ENCODE measurements around the gene FAM20C.
"Not testable (repeated sequence)": the region's sequence is repeated elsewhere in the genome, so short reads cannot be mapped to it uniquely, and the experiment has no call there.

Gene FAM20C

GRCh38 chr7:173209-173918 lies 19.0 kb upstream of the FAM20C start:
- Histone ChIP-seq H3K36me3 (no peaks in the 10 kb centered on the region), H3K9ac (no peak overlapping the region), H3K4me3 (no peak overlapping the region), H3K27me3 (no peaks in the 10 kb centered on the region), H3K27ac (no peak overlapping the region), H3K4me1 (peaks cover 9% of the 10 kb centered on the region), H3K9me3 (no peaks in the 10 kb centered on the region), H4K20me1 (no peaks in the 10 kb centered on the region), H3K4me2 (no peak overlapping the region)
- TF ChIP-seq Cebpa-rat (IDR thresholded peaks at IDR 0.05): no peak

DNA sequence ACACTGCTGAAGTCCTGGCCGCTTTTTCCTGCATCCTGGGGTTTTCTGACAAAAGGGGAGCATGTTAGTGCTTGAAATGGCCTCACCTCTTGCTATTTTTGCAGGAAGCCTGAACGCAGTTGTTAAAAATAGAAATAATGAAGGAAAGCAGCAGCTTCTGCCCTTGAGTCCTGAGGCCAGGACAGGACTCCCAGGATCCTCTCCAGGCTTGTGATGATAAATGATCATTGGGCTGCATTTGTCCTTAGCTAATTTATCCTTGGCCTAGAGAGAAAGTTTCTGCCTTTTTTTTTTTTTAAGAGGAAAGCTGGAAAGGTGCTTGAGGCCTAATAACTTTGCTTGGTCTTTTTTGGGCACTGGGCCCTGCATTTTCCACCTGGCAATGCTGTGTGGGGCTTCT lies 17.7 kb upstream of the FAM20C start:
- Histone ChIP-seq H3K4me3 (no peak overlapping the region), H4K20me1 (no peaks in the 10 kb centered on the region)

GRCh38 chr7:175955-176354 lies 16.4 kb upstream of the FAM20C start:
- H4K20me1 ChIP-seq: no peaks in the 10 kb centered on the region
- H3K4me2 ChIP-seq: no peak overlapping the region
- no peak for TF ChIP-seq Cebpa-rat (IDR thresholded peaks at IDR 0.05)
- H3K9ac ChIP-seq: no peak overlapping the region
- H3K4me3 ChIP-seq: no peak overlapping the region
- H3K9me3 ChIP-seq: no peaks in the 10 kb centered on the region
- no peak overlapping the region for H3K27ac ChIP-seq
- no peaks in the 10 kb centered on the region for H3K36me3 ChIP-seq
- no peaks in the 10 kb centered on the region for H3K27me3 ChIP-seq
- peaks cover 31% of the 10 kb centered on the region for H3K4me1 ChIP-seq

More for the DNA sequence above, 17.7 kb upstream of the FAM20C start:
- H3K27me3 ChIP-seq: no peaks in the 10 kb centered on the region
- H3K4me1 ChIP-seq: peaks cover 19% of the 10 kb centered on the region
- no peak overlapping the region for H3K9ac ChIP-seq
- H3K9me3 ChIP-seq: no peaks in the 10 kb centered on the region
- H3K4me2 ChIP-seq: no peak overlapping the region
- TF ChIP-seq Cebpa-rat (IDR thresholded peaks at IDR 0.05): no peak
- H3K36me3 ChIP-seq: no peaks in the 10 kb centered on the region
- H3K27ac ChIP-seq: no peak overlapping the region

DNA sequence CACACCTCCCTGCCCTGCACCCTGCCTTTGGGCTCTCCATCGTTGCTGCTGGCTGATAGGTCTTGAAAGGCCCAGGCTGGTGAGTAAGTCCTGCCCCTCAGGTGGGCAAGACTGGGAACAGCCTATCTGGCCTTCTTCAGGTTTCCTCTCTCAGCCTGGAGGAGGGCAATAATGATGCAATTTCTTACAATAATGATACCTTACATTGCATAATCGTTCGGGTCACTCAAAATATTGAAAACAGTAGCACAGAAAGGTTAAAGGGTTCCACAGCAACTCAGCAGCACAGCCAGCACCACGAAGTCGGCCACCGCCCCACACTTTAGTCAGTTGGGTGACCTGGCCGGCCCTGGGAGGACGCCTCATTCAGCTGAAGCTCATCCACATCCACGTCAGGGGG lies 16.0 kb upstream of the FAM20C start:
- H3K4me1 ChIP-seq: peaks cover 36% of the 10 kb centered on the region
- no peaks in the 10 kb centered on the region for H4K20me1 ChIP-seq
- no peak overlapping the region for H3K27ac ChIP-seq
- no peak overlapping the region for H3K9ac ChIP-seq
- no peaks in the 10 kb centered on the region for H3K27me3 ChIP-seq
- H3K4me2 ChIP-seq: no peak overlapping the region
- TF ChIP-seq Cebpa-rat (IDR thresholded peaks at IDR 0.05): no peak
- H3K36me3 ChIP-seq: no peaks in the 10 kb centered on the region
- H3K9me3 ChIP-seq: no peaks in the 10 kb centered on the region
- no peak overlapping the region for H3K4me3 ChIP-seq

- Histone ChIP-seq H3K27ac (no peak overlapping the region), H3K9ac (no peak overlapping the region), H4K20me1 (no peaks in the 10 kb centered on the region), H3K4me3 (no peak overlapping the region), H3K9me3 (no peaks in the 10 kb centered on the region), H3K36me3 (no peaks in the 10 kb centered on the region), H3K27me3 (0 out of 2 replicates have a peak, but pooled peaks cover under 1% of the 10 kb centered on the region), H3K4me2 (no peak overlapping the region), H3K4me1 (peaks cover 41% of the 10 kb centered on the region)
- no peak for TF ChIP-seq Cebpa-rat (IDR thresholded peaks at IDR 0.05)
Observed at GRCh38 chr7:176786-177459, 15.4 kb upstream of the FAM20C start.

GRCh38 chr7:178444-178843 lies 13.9 kb upstream of the FAM20C start:
- Histone ChIP-seq H4K20me1 (no peaks in the 10 kb centered on the region), H3K27ac (no peak overlapping the region), H3K36me3 (no peaks in the 10 kb centered on the region), H3K4me1 (peaks cover 54% of the 10 kb centered on the region), H3K27me3 (peaks cover 9% of the 10 kb centered on the region; the same call in 1 of the 2 replicates), H3K9me3 (no peaks in the 10 kb centered on the region), H3K9ac (no peak overlapping the region), H3K4me2 (peak overlapping the region; percentile 82), H3K4me3 (no peak overlapping the region)
- TF ChIP-seq Cebpa-rat (IDR thresholded peaks at IDR 0.05): no peak

GRCh38 chr7:179209-179681 lies 13.1 kb upstream of the FAM20C start:
- Histone ChIP-seq H3K4me1 (peaks cover 54% of the 10 kb centered on the region), H3K9ac (0 out of 2 replicates have a peak overlapping the region, but pooled peaks have one; percentile 4), H4K20me1 (no peaks in the 10 kb centered on the region), H3K9me3 (no peaks in the 10 kb centered on the region), H3K27me3 (peaks cover 9% of the 10 kb centered on the region; the same call in 1 of the 2 replicates), H3K4me3 (0 out of 2 replicates have a peak overlapping the region, but pooled peaks have one; percentile 5), H3K36me3 (no peaks in the 10 kb centered on the region), H3K27ac (no peak overlapping the region; the same call in 1 of the 2 replicates), H3K4me2 (peak overlapping the region; percentile 82)
- TF ChIP-seq Cebpa-rat (IDR thresholded peaks at IDR 0.05): no peak

GRCh38 chr7:179948-180694 lies 12.2 kb upstream of the FAM20C start:
- Histone ChIP-seq H3K27me3 (peaks cover 9% of the 10 kb centered on the region; the same call in 1 of the 2 replicates), H4K20me1 (no peaks in the 10 kb centered on the region), H3K36me3 (no peaks in the 10 kb centered on the region), H3K27ac (no peak overlapping the region), H3K4me1 (peaks cover 57% of the 10 kb centered on the region), H3K4me3 (peak overlapping the region; percentile 7; the same call in 1 of the 2 replicates), H3K4me2 (peak overlapping the region; percentile 82), H3K9me3 (no peaks in the 10 kb centered on the region), H3K9ac (peak overlapping the region; percentile 18; the same call in 1 of the 2 replicates)
- TF ChIP-seq Cebpa-rat (IDR thresholded peaks at IDR 0.05): no peak

DNA sequence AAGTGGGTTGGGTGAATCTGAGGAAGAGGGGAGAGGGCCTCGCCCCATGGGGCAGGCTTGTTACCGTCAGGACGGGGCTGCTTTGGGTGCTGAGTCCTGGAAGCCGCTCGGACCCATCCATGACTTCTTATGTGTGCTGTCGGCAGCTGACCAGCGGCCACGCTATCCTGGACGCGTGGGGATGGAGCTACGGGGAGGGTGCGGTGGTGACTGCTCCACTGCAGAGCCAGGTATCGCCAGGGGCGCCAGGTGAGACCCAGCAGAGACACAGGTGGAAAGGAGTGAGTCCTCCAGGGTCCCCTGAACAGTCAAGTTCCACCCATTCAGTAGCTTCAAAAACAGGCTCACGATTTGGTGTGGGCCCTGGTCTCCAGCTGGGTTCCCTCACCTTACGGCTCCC lies 10.6 kb upstream of the FAM20C start:
- Histone ChIP-seq H4K20me1 (no peaks in the 10 kb centered on the region), H3K27me3 (peaks cover 10% of the 10 kb centered on the region; the same call in 1 of the 2 replicates), H3K9me3 (no peaks in the 10 kb centered on the region), H3K4me1 (peaks cover 73% of the 10 kb centered on the region), H3K4me3 (no peak overlapping the region), H3K9ac (0 out of 2 replicates have a peak overlapping the region, but pooled peaks have one; percentile 9), H3K4me2 (peak overlapping the region; percentile 82), H3K36me3 (no peaks in the 10 kb centered on the region), H3K27ac (no peak overlapping the region)
- TF ChIP-seq Cebpa-rat (IDR thresholded peaks at IDR 0.05): no peak

GRCh38 chr7:182502-182901 lies 9.9 kb upstream of the FAM20C start:
- peaks cover 15% of the 10 kb centered on the region for H3K27me3 ChIP-seq
- H3K9ac ChIP-seq, H3K4me3 ChIP-seq, H3K27ac ChIP-seq, H4K20me1 ChIP-seq, H3K36me3 ChIP-seq, H3K9me3 ChIP-seq: not testable (repeated sequence)
- H3K4me2 ChIP-seq: peak overlapping the region; percentile 82
- peaks cover 80% of the 10 kb centered on the region for H3K4me1 ChIP-seq
